HEK293 (cell line): Measurements from ENCODE around the gene RFK.
A peak's percentile ranks its signal among the peaks of the same experiment; 100 is the strongest.

Experiments used
- FEZF1 ChIP-seq: fragments of 450-650 bp; formaldehyde crosslinking; IDR thresholded peaks from 2 replicates; pipeline ENCODE4 v1.5.1; 2016; ENCODE audit warnings: missing biosample characterization, missing genetic modification characterization
- GLIS1 ChIP-seq: fragments of 450-650 bp; formaldehyde crosslinking; IDR thresholded peaks from 2 replicates; pipeline ENCODE4 v1.5.1; 2016; ENCODE audit warnings: missing biosample characterization, missing genetic modification characterization
- INSM2 ChIP-seq: fragments of 450-650 bp; formaldehyde crosslinking; IDR thresholded peaks from 2 replicates; pipeline ENCODE4 v1.5.1; 2016; ENCODE audit warnings: missing biosample characterization, missing genetic modification characterization
- KLF1 ChIP-seq: fragments of 450-650 bp; formaldehyde crosslinking; IDR thresholded peaks from 2 replicates; pipeline ENCODE4 v1.5.1; 2016; ENCODE audit warnings: missing biosample characterization, missing genetic modification characterization
- KLF10 ChIP-seq: fragments of 450-650 bp; IDR thresholded peaks from 2 replicates; pipeline ENCODE4 v1.5.1; 2018; ENCODE audit warnings: missing biosample characterization, mild to moderate bottlenecking, missing genetic modification characterization
- KLF17 ChIP-seq: fragments of 450-650 bp; formaldehyde crosslinking; IDR thresholded peaks from 2 replicates; pipeline ENCODE4 v1.5.1; 2016; ENCODE audit warnings: missing biosample characterization, missing genetic modification characterization
- KLF7 ChIP-seq: fragments of 450-650 bp; formaldehyde crosslinking; IDR thresholded peaks from 2 replicates; pipeline ENCODE4 v1.5.1; 2016; ENCODE audit warnings: missing biosample characterization, missing genetic modification characterization, borderline replicate concordance
- MYNN ChIP-seq: fragments of 450-650 bp; formaldehyde crosslinking; IDR thresholded peaks from 2 replicates; pipeline ENCODE4 v1.5.1; 2016; ENCODE audit warnings: missing biosample characterization, missing genetic modification characterization, borderline replicate concordance
- ZFHX2 ChIP-seq: fragments of 450-650 bp; formaldehyde crosslinking; conservative IDR thresholded peaks from 2 replicates; pipeline ENCODE4 v1.5.1; 2016; ENCODE audit warnings: missing biosample characterization, missing genetic modification characterization
- ZNF157 ChIP-seq: fragments of 450-650 bp; formaldehyde crosslinking; IDR thresholded peaks from 2 replicates; pipeline ENCODE4 v1.5.1; 2016; ENCODE audit warnings: missing biosample characterization, missing genetic modification characterization
- ZNF19 ChIP-seq: fragments of 450-650 bp; formaldehyde crosslinking; IDR thresholded peaks from 2 replicates; pipeline ENCODE4; 2016; ENCODE audit warnings: missing biosample characterization, missing genetic modification characterization, low read depth
- ZNF24 ChIP-seq: fragments of 450-650 bp; formaldehyde crosslinking; IDR thresholded peaks from 2 replicates; pipeline ENCODE4 v1.5.1; 2016; ENCODE audit warnings: missing biosample characterization, missing genetic modification characterization
- ZNF394 ChIP-seq: fragments of 450-650 bp; formaldehyde crosslinking; IDR thresholded peaks from 2 replicates; pipeline ENCODE4 v1.5.1; 2016; ENCODE audit warnings: missing biosample characterization, missing genetic modification characterization, mild to moderate bottlenecking, moderate library complexity, borderline replicate concordance
- ZNF423 ChIP-seq: fragments of 450-650 bp; formaldehyde crosslinking; IDR thresholded peaks from 2 replicates; pipeline ENCODE4 v1.5.1; 2016; ENCODE audit warnings: missing biosample characterization, missing genetic modification characterization
- ZNF580 ChIP-seq: fragments of 450-650 bp; formaldehyde crosslinking; IDR thresholded peaks from 2 replicates; pipeline ENCODE4 v1.5.1; 2016; ENCODE audit warnings: missing biosample characterization, missing genetic modification characterization
- TF ChIP-seq, protein P1 (sequence below): fragments of 450-650 bp; formaldehyde crosslinking; conservative IDR thresholded peaks from 2 replicates; pipeline ENCODE4 v1.5.1; 2016; ENCODE audit warnings: low read depth, missing biosample characterization, missing genetic modification characterization
- TF ChIP-seq, protein P2 (sequence below): fragments of 450-650 bp; formaldehyde crosslinking; IDR thresholded peaks from 2 replicates; pipeline ENCODE4 v1.5.1; 2016; ENCODE audit warnings: missing biosample characterization, missing genetic modification characterization
- TF ChIP-seq, protein P3 (sequence below): fragments of 450-650 bp; formaldehyde crosslinking; IDR thresholded peaks from 2 replicates; pipeline ENCODE4 v1.5.1; 2016; ENCODE audit warnings: missing biosample characterization, missing genetic modification characterization
- TF ChIP-seq, protein P4 (sequence below): fragments of 450-650 bp; formaldehyde crosslinking; IDR thresholded peaks from 2 replicates; pipeline ENCODE4 v1.5.1; 2016; ENCODE audit warnings: missing biosample characterization, missing genetic modification characterization

Gene RFK

DNA sequence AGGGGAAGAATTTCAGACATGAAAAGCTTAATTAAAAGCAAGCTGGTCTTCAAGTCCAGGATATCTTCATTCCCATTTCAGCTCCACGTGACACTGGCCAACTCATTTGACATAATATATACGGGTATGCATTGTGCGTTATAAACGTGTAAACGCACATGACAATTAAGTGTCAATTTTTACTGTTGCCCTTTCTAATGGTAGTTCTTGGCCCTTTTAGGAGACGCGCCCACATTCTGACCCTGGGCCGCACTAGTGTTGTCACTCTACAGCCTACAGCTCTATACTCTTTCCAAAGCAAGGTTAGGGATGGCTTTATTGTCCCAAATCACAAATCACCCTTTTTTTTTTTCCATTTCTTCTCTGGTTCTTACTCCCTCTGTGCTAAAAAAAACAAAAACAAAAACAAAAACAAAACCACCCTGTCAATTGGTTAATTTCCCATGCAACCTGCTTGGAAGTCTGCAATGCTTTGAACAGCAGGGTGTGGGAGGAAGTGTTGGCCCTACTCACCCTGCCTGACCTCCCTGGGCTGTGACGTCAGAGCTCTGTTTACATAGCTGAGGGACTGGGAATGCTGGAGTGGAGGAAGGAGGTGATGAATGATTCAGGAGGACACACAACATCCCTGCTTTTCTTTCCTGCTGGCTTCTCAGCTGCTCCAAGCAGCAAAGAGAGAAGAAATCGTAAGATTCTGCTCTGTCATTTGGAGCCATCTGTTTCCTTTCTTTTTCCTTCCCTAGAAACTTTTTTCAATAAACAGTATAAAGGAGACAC lies 19.3 kb downstream of the RFK start (continued):
- TF ChIP-seq, protein P1, sequence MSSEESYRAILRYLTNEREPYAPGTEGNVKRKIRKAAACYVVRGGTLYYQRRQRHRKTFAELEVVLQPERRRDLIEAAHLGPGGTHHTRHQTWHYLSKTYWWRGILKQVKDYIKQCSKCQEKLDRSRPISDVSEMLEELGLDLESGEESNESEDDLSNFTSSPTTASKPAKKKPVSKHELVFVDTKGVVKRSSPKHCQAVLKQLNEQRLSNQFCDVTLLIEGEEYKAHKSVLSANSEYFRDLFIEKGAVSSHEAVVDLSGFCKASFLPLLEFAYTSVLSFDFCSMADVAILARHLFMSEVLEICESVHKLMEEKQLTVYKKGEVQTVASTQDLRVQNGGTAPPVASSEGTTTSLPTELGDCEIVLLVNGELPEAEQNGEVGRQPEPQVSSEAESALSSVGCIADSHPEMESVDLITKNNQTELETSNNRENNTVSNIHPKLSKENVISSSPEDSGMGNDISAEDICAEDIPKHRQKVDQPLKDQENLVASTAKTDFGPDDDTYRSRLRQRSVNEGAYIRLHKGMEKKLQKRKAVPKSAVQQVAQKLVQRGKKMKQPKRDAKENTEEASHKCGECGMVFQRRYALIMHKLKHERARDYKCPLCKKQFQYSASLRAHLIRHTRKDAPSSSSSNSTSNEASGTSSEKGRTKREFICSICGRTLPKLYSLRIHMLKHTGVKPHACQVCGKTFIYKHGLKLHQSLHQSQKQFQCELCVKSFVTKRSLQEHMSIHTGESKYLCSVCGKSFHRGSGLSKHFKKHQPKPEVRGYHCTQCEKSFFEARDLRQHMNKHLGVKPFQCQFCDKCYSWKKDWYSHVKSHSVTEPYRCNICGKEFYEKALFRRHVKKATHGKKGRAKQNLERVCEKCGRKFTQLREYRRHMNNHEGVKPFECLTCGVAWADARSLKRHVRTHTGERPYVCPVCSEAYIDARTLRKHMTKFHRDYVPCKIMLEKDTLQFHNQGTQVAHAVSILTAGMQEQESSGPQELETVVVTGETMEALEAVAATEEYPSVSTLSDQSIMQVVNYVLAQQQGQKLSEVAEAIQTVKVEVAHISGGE (tag by site-specific recombination) = no peak
- TF ChIP-seq FEZF1 (tag by site-specific recombination) = peak; percentile 48; the same call in 1 of the 2 replicates
- TF ChIP-seq MYNN (tag by site-specific recombination) = no peak
- no peak for TF ChIP-seq KLF7 (tag by site-specific recombination)
- TF ChIP-seq KLF10 (tag by site-specific recombination) = 0 out of 2 replicates have a peak, but pooled peaks have one; percentile 31
- TF ChIP-seq KLF1 = 0 out of 2 replicates have a peak, but pooled peaks have one; percentile 37
- TF ChIP-seq ZNF19 (tag by site-specific recombination) = no peak
- peak; percentile 55; the same call in 1 of the 2 replicates for TF ChIP-seq INSM2 (tag by site-specific recombination)
- peak; percentile 82 for TF ChIP-seq GLIS1 (tag by site-specific recombination)
- TF ChIP-seq, protein P2, sequence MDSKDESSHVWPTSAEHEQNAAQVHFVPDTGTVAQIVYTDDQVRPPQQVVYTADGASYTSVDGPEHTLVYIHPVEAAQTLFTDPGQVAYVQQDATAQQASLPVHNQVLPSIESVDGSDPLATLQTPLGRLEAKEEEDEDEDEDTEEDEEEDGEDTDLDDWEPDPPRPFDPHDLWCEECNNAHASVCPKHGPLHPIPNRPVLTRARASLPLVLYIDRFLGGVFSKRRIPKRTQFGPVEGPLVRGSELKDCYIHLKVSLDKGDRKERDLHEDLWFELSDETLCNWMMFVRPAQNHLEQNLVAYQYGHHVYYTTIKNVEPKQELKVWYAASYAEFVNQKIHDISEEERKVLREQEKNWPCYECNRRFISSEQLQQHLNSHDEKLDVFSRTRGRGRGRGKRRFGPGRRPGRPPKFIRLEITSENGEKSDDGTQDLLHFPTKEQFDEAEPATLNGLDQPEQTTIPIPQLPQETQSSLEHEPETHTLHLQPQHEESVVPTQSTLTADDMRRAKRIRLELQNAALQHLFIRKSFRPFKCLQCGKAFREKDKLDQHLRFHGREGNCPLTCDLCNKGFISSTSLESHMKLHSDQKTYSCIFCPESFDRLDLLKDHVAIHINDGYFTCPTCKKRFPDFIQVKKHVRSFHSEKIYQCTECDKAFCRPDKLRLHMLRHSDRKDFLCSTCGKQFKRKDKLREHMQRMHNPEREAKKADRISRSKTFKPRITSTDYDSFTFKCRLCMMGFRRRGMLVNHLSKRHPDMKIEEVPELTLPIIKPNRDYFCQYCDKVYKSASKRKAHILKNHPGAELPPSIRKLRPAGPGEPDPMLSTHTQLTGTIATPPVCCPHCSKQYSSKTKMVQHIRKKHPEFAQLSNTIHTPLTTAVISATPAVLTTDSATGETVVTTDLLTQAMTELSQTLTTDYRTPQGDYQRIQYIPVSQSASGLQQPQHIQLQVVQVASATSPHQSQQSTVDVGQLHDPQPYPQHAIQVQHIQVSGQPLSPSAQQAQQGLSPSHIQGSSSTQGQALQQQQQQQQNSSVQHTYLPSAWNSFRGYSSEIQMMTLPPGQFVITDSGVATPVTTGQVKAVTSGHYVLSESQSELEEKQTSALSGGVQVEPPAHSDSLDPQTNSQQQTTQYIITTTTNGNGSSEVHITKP = peak; percentile 12; the same call in 1 of the 2 replicates
- TF ChIP-seq KLF17 (tag by site-specific recombination) = peak; percentile 76; the same call in 1 of the 2 replicates
- TF ChIP-seq ZNF157 (tag by site-specific recombination) = no peak
- no peak for TF ChIP-seq ZNF580
- TF ChIP-seq ZNF423 = no peak
- peak; percentile 65 for TF ChIP-seq ZFHX2 (tag by site-specific recombination)
- TF ChIP-seq, protein P3, sequence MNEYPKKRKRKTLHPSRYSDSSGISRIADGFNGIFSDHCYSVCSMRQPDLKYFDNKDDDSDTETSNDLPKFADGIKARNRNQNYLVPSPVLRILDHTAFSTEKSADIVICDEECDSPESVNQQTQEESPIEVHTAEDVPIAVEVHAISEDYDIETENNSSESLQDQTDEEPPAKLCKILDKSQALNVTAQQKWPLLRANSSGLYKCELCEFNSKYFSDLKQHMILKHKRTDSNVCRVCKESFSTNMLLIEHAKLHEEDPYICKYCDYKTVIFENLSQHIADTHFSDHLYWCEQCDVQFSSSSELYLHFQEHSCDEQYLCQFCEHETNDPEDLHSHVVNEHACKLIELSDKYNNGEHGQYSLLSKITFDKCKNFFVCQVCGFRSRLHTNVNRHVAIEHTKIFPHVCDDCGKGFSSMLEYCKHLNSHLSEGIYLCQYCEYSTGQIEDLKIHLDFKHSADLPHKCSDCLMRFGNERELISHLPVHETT (tag by site-specific recombination) = peak; percentile 37; the same call in 1 of the 2 replicates
- 0 out of 2 replicates have a peak, but pooled peaks have one; percentile 18 for TF ChIP-seq ZNF394
- no peak for TF ChIP-seq ZNF24
- TF ChIP-seq, protein P4, sequence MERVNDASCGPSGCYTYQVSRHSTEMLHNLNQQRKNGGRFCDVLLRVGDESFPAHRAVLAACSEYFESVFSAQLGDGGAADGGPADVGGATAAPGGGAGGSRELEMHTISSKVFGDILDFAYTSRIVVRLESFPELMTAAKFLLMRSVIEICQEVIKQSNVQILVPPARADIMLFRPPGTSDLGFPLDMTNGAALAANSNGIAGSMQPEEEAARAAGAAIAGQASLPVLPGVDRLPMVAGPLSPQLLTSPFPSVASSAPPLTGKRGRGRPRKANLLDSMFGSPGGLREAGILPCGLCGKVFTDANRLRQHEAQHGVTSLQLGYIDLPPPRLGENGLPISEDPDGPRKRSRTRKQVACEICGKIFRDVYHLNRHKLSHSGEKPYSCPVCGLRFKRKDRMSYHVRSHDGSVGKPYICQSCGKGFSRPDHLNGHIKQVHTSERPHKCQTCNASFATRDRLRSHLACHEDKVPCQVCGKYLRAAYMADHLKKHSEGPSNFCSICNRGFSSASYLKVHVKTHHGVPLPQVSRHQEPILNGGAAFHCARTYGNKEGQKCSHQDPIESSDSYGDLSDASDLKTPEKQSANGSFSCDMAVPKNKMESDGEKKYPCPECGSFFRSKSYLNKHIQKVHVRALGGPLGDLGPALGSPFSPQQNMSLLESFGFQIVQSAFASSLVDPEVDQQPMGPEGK = 0 out of 2 replicates have a peak, but pooled peaks have one; percentile 21
